H1 (cell line): ENCODE data around the gene TAOK1. TPM values are rescaled to one million over a fixed set of nuclear protein-coding genes. Genes with fewer than 3 reads are reported as not detected.

Source experiments
- BRCA1 ChIP-seq: IDR thresholded peaks from 2 replicates; pipeline ENCODE4 v1.6.1; 2012; ENCODE audit warnings: low read depth, low read length, improper control_type of control experiment
- CHD7 ChIP-seq: fragments of 300-600 bp; sonication (generic); IDR thresholded peaks from 2 replicates; pipeline ENCODE4 v1.7.1; 2012; ENCODE audit warnings: low read length, moderate library complexity, mild to moderate bottlenecking, inconsistent platforms; ENCODE audit not compliant: insufficient replicate concordance
- HDAC2 ChIP-seq, 2 experiments: fragments of 300-600 bp in 1 of 2; sonication (generic) in 1 of 2; IDR thresholded peaks; 2 replicates each; pipeline ENCODE4 v1.6.1; 2011 to 2012; ENCODE audit warnings: low read depth in 2 of 2, low read length in 2 of 2, mild to moderate bottlenecking in 2 of 2, moderate library complexity in 2 of 2, borderline replicate concordance in 1 of 2, inconsistent platforms in 1 of 2
- JUND ChIP-seq: IDR thresholded peaks from 2 replicates; pipeline ENCODE4 v1.6.1; 2011; ENCODE audit warnings: mild to moderate bottlenecking, improper control_type of control experiment, low read length
- MAX ChIP-seq: IDR thresholded peaks from 2 replicates; pipeline ENCODE4 v1.6.1; 2012; ENCODE audit warnings: inconsistent platforms
- RFX5 ChIP-seq: IDR thresholded peaks from 2 replicates; pipeline ENCODE4 v1.6.1; 2011; ENCODE audit warnings: low read depth, low read length, improper control_type of control experiment, borderline replicate concordance
- RXRA ChIP-seq: IDR thresholded peaks from 2 replicates; pipeline ENCODE4 v1.6.1; 2011; ENCODE audit warnings: low read depth, mild to moderate bottlenecking, low read length, moderate library complexity; ENCODE audit not compliant: insufficient read depth
- SIX5 ChIP-seq: IDR thresholded peaks from 2 replicates; pipeline ENCODE4 v1.6.1; 2011; ENCODE audit warnings: mild to moderate bottlenecking, low read depth, low read length
- USF2 ChIP-seq: IDR thresholded peaks from 2 replicates; pipeline ENCODE4 v1.6.1; 2011; ENCODE audit warnings: low read length, improper control_type of control experiment
- YY1 ChIP-seq: IDR thresholded peaks from 2 replicates; pipeline ENCODE4 v1.6.1; 2011; ENCODE audit warnings: low read depth, mild to moderate bottlenecking, low read length
- polyA plus RNA-seq, 7 experiments: library from polyadenylated mRNA; depleted of rRNA in 3 of 7; stranded (reverse) in 5 of 7; unstranded in 2 of 7; fragments of >200 nt in 5 of 7; fragments of 200-250 nt in 2 of 7; gene quantifications; 1 replicate in 5 of 7; 2 replicates in 1 of 7; 4 replicates in 1 of 7; pipeline versions ENCODE4 v1.2.1 to v1.2.3, GENCODE V29; 2011 to 2013; ENCODE audit warnings: missing spikeins in 2 of 7, mixed read lengths in 2 of 7
- total RNA-seq: library from RNA; stranded (reverse); fragmentation: NEBNext Ultra II Directional; extraction: Animal tissue kit (Norgen Biotek cat#: 25700); gene quantifications from 2 replicates; pipeline ENCODE4 v1.2.1, GENCODE V29; 2021

TAOK1 gene
- total and polyA plus RNA-seq, 2 of the 8 experiments (the other 6 are each of a cell fraction or from before 2014, with no cell fraction given): 12.2 to 90.6 TPM

- no peak for TF ChIP-seq CHD7
- no peak for TF ChIP-seq RXRA
- TF ChIP-seq JUND: no peak
- no peak for TF ChIP-seq RFX5
- TF ChIP-seq HDAC2 (IDR thresholded peaks at IDR 0.05; ENCODE audit: borderline replicate concordance in 1 of 2, low read depth in 2 of 2, low read length in 2 of 2): no peak
- no peak for TF ChIP-seq SIX5
- TF ChIP-seq MAX: no peak
- no peak for TF ChIP-seq BRCA1
- TF ChIP-seq YY1: no peak
- TF ChIP-seq USF2: no peak
These were observed 47.9 kb upstream of the TAOK1 start (continued) for GRCh38 chr17:29342158-29342765.
